SHP77 treated with DMSO at 0.1 percent for 48 hours (cell line): ENCODE data around the gene EGFLAM.

ENCODE experiments used
- DNase-seq: peaks from one replicate; lab custom pipeline; 2025; lab: John Stamatoyannopoulos, UW

The EGFLAM gene

GRCh38 chr5:38265546-38266179 lies 7.3 kb downstream of the EGFLAM start:
- DNase-seq, result peak; percentile 34

GRCh38 chr5:38267372-38267771 lies 9.0 kb downstream of the EGFLAM start:
- no peak for DNase-seq

- no peak for DNase-seq
Measured at GRCh38 chr5:38273626-38274025, 15.3 kb downstream of the EGFLAM start.

GRCh38 chr5:38274370-38274769 lies 16.0 kb downstream of the EGFLAM start:
- DNase-seq, result no peak

- no peak for DNase-seq
Measured at GRCh38 chr5:38284384-38284783, 26.0 kb downstream of the EGFLAM start.

- DNase-seq, result no peak
Measured at GRCh38 chr5:38285226-38285625, 26.9 kb downstream of the EGFLAM start.

- no peak for DNase-seq
Measured at GRCh38 chr5:38286002-38286401, 27.6 kb downstream of the EGFLAM start.

- no peak for DNase-seq
Measured at GRCh38 chr5:38287124-38287523, 28.8 kb downstream of the EGFLAM start.

- no peak for DNase-seq
Measured at GRCh38 chr5:38289457-38289856, 31.1 kb downstream of the EGFLAM start.

- DNase-seq, result no peak
Measured at GRCh38 chr5:38290028-38290653, 31.8 kb downstream of the EGFLAM start.

GRCh38 chr5:38291355-38291754 lies 33.0 kb downstream of the EGFLAM start:
- DNase-seq, result no peak

GRCh38 chr5:38292228-38292627 lies 33.9 kb downstream of the EGFLAM start:
- DNase-seq, result no peak

- DNase-seq, result no peak
Measured at GRCh38 chr5:38295751-38296150, 37.4 kb downstream of the EGFLAM start.

GRCh38 chr5:38297830-38298608 lies 39.7 kb downstream of the EGFLAM start:
- DNase-seq, result no peak

GRCh38 chr5:38299585-38299984 lies 41.2 kb downstream of the EGFLAM start:
- DNase-seq, result no peak

GRCh38 chr5:38305148-38305547 lies 46.8 kb downstream of the EGFLAM start:
- no peak for DNase-seq

- no peak for DNase-seq
Measured at GRCh38 chr5:38307845-38308244, 49.5 kb downstream of the EGFLAM start.

- DNase-seq, result no peak
Measured at GRCh38 chr5:38316544-38317224, 58.3 kb downstream of the EGFLAM start.

GRCh38 chr5:38317868-38318267 lies 59.5 kb downstream of the EGFLAM start:
- DNase-seq, result no peak

GRCh38 chr5:38319491-38319890 lies 61.1 kb downstream of the EGFLAM start:
- no peak for DNase-seq

- no peak for DNase-seq
Measured at GRCh38 chr5:38321978-38322377, 63.6 kb downstream of the EGFLAM start.

GRCh38 chr5:38323645-38324295 lies 65.4 kb downstream of the EGFLAM start:
- no peak for DNase-seq
